Activated naive CD8-positive, alpha-beta T cell (primary cell): Measurements from ENCODE around the gene ARHGAP10.

Experiments used
- H3K27ac Mint-ChIP-seq: one replicate; pipeline ENCODE4 v1.8.0; 2021; ENCODE audit warnings: mixed read lengths
- H3K27me3 Mint-ChIP-seq: one replicate; pipeline ENCODE4 v1.8.0; 2021; ENCODE audit warnings: mixed read lengths
- H3K36me3 Mint-ChIP-seq: one replicate; pipeline ENCODE4 v1.8.0; 2021; ENCODE audit warnings: mixed read lengths
- H3K4me1 Mint-ChIP-seq: one replicate; pipeline ENCODE4 v1.8.0; 2021; ENCODE audit warnings: low read depth, mixed read lengths
- H3K4me3 Mint-ChIP-seq: one replicate; pipeline ENCODE4 v1.8.0; 2021; ENCODE audit warnings: mild to moderate bottlenecking, mixed read lengths
- H3K9me3 Mint-ChIP-seq: one replicate; pipeline ENCODE4 v1.8.0; 2021; ENCODE audit warnings: low read depth, mixed read lengths

Gene ARHGAP10

DNA sequence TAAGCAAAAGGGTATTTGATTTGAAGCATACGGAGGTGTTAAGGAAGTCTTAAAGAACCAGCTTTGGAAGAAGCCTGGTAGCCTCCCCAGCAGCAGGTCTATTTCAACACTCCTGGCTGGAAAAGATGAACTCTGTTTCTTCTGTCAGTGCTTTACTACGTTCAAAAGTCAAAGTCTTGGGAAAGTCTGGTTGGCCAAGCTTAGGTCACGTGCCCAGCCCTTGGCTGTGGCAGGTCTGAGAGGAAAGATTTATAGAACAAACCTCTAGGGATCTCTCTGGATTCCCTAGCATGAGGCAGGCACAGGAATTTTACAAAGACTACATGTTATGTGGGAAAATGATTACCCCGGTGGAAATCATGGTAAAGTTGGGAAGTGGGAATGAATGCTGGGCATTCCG is 8.6 kb upstream of the ARHGAP10 start:
- no peak overlapping the region for H3K27ac Mint-ChIP-seq
- H3K27me3 Mint-ChIP-seq = no peaks in the 10 kb centered on the region
- H3K9me3 Mint-ChIP-seq = no peaks in the 10 kb centered on the region
- no peaks in the 10 kb centered on the region for H3K4me1 Mint-ChIP-seq
- no peak overlapping the region for H3K4me3 Mint-ChIP-seq
- no peaks in the 10 kb centered on the region for H3K36me3 Mint-ChIP-seq

DNA sequence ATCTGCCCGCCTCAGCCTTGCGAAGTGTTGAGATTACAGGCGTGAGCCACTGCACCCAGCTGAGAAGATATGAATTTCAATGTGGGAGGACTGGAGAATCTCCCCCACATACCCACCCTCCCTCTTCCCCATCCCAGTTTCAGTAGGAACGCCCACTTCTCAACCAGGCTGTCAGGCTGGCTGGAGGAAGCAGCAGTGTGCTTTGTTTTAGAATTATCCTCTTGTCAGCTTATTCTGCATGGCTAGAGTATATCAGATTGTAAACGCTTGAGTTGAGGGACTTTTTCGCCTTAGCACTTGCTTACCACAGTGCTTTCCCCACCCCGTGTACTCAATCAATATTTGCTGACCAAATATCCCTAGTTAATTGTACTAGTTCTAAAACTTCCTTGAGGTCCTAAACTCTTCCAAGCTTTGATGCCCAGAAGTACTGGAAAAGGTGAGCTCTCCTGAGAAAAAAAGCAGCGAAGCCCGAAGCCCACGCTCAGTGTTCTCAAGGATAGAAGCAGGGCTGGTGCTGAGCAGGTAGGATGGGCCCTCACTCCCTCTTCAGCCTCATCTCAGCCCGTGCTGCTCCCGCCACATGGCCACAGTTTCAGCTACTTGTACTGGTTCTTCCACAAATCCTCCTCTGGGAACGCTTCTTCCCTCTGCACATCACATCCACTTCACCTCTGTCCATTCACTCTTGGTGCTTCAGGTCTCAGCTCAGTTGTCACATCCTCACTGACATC is 7.3 kb upstream of the ARHGAP10 start:
- H3K4me3 Mint-ChIP-seq = no peak overlapping the region
- no peaks in the 10 kb centered on the region for H3K4me1 Mint-ChIP-seq
- H3K9me3 Mint-ChIP-seq = no peaks in the 10 kb centered on the region
- no peak overlapping the region for H3K27ac Mint-ChIP-seq
- H3K36me3 Mint-ChIP-seq = no peaks in the 10 kb centered on the region
- no peaks in the 10 kb centered on the region for H3K27me3 Mint-ChIP-seq

DNA sequence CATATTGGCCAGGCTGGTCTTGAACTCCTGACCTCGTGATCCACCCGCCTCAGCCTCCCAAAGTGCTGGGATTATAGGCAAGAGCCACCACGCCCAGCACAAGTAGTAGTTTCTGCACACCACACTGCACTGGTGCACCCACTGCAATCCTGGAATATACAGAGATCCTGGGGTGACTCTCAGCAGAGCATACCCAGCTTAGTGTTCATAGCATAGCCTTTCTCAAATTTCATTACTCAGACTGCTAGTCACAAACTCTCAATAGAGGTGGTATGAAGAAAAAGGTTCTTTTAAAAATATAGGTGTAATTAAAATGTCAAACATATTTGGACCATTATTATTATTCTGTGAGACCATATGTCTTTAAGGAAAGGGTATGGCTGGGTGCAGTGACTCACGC is 6.2 kb upstream of the ARHGAP10 start:
- Mint-ChIP-seq H3K36me3 (no peaks in the 10 kb centered on the region), H3K27ac (no peak overlapping the region), H3K4me3 (no peak overlapping the region), H3K9me3 (no peaks in the 10 kb centered on the region), H3K4me1 (peaks cover 4% of the 10 kb centered on the region), H3K27me3 (no peaks in the 10 kb centered on the region)

DNA sequence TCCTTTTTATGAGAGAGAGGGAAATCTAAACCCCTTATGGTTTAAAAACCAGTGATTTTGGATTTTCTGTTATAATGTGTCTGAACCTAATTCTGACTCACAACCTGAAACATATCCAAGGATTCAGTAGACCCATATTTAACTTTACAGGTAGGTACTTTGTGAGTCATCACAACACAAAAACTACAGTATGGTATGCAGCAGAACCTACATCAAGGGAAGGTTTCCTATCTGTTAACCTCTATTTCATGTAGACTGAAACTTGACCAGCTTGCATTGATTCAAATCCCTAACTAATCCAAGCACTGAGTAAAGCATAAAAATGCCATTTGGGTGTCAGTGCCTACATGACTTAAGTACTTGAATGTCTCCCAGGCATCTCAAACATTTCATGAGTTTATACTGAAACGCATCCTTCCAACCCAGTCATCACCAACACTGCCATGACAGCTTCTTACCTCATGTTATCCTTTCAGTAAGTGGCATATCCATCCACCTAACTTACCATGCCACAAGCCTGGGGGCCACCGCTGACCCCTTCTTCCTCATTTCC is 4.3 kb upstream of the ARHGAP10 start:
- no peaks in the 10 kb centered on the region for H3K9me3 Mint-ChIP-seq
- H3K27me3 Mint-ChIP-seq = no peaks in the 10 kb centered on the region
- H3K4me1 Mint-ChIP-seq = peaks cover 13% of the 10 kb centered on the region
- no peak overlapping the region for H3K27ac Mint-ChIP-seq
- H3K4me3 Mint-ChIP-seq = no peak overlapping the region
- no peaks in the 10 kb centered on the region for H3K36me3 Mint-ChIP-seq

DNA sequence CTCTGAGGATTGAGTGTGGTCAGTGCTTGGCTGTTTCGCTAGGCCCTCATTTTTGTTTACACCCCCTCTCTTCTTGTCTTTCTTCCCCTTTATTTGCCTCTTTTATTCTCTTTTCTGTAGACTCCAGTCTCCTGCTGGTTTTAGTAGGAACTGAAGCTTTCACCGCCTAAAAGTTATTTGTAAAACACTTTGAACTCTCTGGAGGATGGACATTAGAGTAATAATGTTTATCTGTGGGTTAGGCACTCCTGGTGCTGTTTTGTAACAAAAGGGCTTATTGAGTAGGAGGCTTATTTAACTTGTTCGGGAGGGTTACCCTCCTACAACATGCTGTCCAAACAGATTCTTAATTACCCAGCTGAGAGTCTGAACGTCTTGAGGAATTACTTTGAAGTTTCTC is 1.6 kb upstream of the ARHGAP10 start:
- Mint-ChIP-seq H3K4me3 (peak overlapping the region; percentile 61), H3K4me1 (peaks cover 36% of the 10 kb centered on the region), H3K27me3 (peaks cover 4% of the 10 kb centered on the region), H3K9me3 (no peaks in the 10 kb centered on the region), H3K27ac (no peak overlapping the region), H3K36me3 (peaks cover 2% of the 10 kb centered on the region)

DNA sequence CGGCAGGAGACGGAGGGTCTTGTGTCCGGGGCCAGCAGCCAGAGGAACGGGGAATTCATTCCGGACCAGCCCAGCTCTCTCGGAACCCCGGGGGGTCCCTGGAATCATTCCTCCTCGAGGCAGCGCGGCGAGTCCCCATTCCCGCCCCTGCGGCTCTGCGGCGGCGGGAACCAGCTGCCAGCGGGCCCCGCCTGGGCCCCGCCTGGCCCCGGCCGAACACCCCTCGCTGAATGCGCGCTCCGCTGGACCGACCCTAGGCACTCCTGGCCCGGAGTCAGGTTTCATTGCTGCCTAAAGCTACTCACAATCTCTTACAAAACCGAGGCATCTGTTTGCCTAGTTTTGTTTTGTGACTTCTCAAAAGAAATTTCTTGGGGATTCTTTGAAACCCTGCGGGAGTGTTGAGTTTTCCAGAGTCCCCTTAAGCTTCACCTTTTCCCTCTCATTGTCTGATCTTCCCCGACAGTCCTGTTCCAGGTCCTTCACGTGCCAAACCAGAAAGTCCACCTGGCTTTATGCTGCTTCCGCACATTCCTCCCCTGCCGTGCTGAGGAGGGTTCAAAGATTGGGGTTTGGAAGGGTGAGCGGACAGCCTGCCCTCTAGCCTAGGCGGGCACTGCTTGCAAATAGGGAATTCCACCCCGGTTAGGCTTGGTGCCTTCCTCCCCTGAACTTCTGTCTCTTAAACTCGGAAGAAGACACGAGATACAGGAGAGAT is 789 bp downstream of the ARHGAP10 start:
- Mint-ChIP-seq H3K36me3 (peaks cover 4% of the 10 kb centered on the region), H3K27ac (peak overlapping the region; percentile 87), H3K27me3 (peaks cover 6% of the 10 kb centered on the region), H3K4me3 (peak overlapping the region; percentile 95), H3K4me1 (peaks cover 41% of the 10 kb centered on the region), H3K9me3 (no peaks in the 10 kb centered on the region)

DNA sequence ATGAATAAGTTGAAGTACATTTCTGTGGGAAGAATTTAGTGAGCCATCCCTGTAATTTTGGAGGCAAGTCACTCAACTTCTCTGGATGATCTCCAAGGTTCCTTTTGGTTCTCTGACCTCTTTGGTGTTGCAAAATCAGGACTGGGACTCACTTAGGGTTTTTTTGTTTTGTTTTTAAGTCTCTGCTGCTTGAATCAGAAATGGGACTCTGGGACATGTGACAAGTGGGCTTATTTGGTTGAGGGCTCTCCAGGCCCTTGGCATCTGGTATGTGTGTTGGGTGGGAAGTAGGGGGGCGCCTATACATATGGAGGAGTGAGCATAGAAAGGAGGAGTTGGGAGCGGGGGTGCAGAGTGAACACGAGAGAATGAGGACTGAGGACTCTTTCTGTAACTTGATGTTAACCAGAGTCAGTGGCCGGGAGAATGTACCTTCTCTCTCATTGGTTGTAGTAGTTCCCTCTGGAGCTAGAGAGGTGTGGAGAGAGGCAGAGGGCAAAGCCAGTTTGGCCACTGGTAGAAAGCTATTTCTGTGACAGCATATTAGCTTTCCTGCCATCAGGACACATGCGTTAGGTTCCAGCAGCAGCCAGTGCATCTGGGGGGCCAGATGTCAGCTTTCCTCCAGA is 1.9 kb downstream of the ARHGAP10 start:
- Mint-ChIP-seq H3K27me3 (peaks cover 6% of the 10 kb centered on the region), H3K36me3 (peaks cover 4% of the 10 kb centered on the region), H3K4me1 (peaks cover 41% of the 10 kb centered on the region), H3K9me3 (no peaks in the 10 kb centered on the region), H3K4me3 (peak overlapping the region; percentile 95), H3K27ac (no peak overlapping the region)

DNA sequence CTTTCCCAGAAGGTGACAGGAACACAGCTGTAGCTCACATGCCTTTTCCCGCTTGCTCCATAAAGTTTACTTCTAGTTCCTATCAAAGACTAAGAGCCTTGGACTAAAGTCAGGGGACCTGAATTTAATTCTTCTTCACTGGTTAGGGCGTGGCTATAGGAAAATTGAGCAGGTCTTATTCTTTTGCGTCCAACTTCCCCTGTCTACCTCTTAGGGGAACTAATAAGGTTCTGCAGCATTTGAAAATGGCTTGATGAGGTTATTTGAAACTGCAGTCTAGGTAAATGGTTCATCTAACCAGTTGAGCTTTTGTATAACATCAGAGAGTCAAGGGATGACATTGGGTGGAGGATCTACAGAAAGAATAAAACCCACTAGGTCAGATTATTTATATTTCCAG is 2.6 kb downstream of the ARHGAP10 start:
- Mint-ChIP-seq H3K9me3 (no peaks in the 10 kb centered on the region), H3K4me1 (peaks cover 41% of the 10 kb centered on the region), H3K27ac (no peak overlapping the region), H3K36me3 (peaks cover 4% of the 10 kb centered on the region), H3K4me3 (no peak overlapping the region), H3K27me3 (peaks cover 6% of the 10 kb centered on the region)

DNA sequence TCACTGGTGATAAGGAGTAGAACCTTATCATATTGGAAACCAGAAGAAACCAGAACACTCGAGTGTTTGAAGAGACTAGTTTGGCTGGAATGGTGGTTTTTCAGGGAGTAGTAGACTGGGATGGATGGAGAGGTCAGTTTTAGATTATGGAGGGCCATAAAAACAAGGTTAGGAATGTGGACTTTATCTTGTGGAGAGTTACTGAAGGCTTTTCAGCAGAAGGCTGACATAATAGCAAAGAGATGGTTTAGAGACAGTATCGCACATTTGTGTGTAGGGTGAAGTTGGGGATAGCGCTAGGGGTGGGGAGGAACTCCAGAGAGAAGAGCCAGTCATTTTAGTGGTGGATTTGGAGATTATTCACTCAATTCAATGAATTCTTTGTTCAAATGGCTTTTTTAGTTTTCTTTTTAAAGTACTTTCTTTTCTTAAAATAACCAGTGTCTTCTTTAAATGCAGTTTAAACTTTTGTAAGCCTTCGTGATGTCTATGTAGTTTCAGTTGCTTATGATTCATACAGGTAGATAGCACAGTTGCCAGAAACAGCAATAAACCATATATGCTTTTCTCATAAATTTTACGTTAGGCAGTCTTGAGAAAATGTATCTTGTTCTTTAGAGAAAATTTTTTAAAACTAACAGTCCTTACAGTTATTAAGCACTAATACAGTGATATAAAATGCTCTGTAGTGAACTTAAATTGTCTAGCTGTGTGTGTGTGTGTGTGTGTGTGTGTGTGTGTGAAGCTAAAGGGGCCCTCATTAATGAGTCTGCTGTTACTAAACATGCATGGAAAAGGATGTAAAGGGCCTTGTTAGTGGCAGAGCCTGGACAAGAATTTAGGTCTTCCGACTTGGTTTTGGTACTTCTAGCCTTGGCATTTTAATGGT is 3.8 kb downstream of the ARHGAP10 start:
- Mint-ChIP-seq H3K36me3 (peaks cover 4% of the 10 kb centered on the region), H3K9me3 (no peaks in the 10 kb centered on the region), H3K27ac (peak overlapping the region; percentile 10), H3K4me1 (peaks cover 37% of the 10 kb centered on the region), H3K27me3 (peaks cover 6% of the 10 kb centered on the region), H3K4me3 (no peak overlapping the region)

DNA sequence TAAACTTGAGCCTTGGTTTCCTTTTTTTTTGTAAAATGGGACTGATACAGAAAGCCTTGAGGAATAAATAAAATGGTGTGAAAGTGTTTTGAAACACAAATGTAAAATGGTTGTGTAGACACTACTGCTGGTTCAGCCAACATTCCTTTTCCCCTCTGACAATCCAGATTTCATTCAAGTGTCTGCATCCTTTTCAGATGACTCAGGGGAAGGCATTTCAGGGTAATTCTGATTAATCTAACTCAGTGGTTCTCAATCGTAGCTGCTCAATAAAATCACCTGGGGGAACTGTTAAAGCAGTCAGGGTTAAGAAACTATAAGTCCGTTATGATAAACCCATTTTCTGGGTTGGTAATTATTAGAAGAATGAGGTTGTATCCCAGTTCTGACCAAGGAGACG is 4.6 kb downstream of the ARHGAP10 start:
- no peaks in the 10 kb centered on the region for H3K9me3 Mint-ChIP-seq
- peaks cover 30% of the 10 kb centered on the region for H3K4me1 Mint-ChIP-seq
- H3K36me3 Mint-ChIP-seq = peaks cover 4% of the 10 kb centered on the region
- H3K4me3 Mint-ChIP-seq = no peak overlapping the region
- H3K27me3 Mint-ChIP-seq = peaks cover 6% of the 10 kb centered on the region
- no peak overlapping the region for H3K27ac Mint-ChIP-seq

DNA sequence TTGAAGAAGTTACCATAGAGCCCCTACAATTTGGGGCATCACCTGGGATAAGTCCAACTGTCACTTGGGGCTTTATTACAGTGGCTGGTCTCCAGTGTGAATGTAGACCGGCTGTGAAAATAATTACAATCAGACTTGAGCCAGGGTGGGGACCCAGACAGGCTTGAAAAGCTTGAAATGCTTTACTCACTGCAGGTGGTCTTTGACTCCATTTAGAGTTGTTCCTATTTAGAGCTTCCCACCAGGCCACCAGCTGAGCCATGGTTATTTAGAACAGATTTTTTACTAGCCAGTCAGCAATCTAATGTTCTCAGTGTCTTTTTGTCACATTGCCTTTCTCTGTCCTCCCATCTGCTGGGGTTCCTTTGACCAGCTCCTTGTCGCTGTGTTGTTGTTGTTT is 5.7 kb downstream of the ARHGAP10 start:
- Mint-ChIP-seq H3K4me1 (peaks cover 32% of the 10 kb centered on the region), H3K27ac (no peak overlapping the region), H3K4me3 (no peak overlapping the region), H3K27me3 (peaks cover 6% of the 10 kb centered on the region), H3K36me3 (peaks cover 4% of the 10 kb centered on the region), H3K9me3 (no peaks in the 10 kb centered on the region)

DNA sequence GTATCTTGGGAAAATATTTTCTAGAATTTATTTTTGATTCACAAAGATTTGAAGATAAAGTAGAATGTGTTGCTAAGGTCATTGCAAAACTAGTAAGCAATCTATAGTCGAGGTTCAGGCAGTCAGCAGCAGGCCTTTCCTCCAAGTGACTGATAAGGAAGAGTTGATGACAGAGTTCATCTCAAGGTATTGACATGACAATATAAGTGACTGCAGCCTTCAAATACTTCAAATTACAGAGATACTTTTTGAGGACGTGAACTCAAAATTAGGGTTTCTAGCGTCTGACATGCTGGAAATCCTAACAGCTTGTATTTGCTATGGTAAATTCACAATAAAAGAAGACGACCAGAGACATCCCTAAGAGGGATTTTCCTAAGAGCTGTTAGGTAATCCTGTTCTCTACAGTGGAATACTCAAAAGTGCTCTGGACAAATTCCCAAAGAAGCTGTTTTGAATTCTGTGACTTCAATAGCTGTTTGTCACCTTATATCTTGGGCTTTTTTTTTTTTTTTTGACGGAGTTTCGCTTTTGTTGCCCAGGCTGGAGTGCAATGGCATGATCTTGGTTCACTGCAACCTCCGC is 7.4 kb downstream of the ARHGAP10 start:
- Mint-ChIP-seq H3K27me3 (peaks cover 4% of the 10 kb centered on the region), H3K36me3 (peaks cover 8% of the 10 kb centered on the region), H3K9me3 (no peaks in the 10 kb centered on the region), H3K27ac (no peak overlapping the region), H3K4me3 (no peak overlapping the region), H3K4me1 (peaks cover 18% of the 10 kb centered on the region)

DNA sequence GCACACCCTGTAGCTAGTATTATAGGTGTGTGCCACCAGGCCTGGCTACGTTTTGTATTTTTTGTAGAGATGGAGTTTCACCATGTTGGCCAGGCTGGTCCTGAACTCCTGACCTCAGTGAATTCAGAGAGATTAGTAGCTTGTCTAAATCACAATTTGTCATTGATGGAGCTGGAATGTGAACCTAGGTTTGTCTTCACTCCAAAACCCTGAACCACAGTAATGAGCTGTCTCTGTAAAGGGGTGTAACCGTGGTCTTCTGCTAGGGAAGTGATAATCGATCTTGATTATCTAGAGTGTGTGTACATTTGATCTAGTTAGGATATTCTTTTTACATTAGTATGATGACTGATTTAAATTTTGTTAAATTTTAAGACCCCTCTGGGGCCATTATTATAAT is 8.3 kb downstream of the ARHGAP10 start:
- H3K4me3 Mint-ChIP-seq = no peak overlapping the region
- H3K27ac Mint-ChIP-seq = no peak overlapping the region
- H3K9me3 Mint-ChIP-seq = no peaks in the 10 kb centered on the region
- H3K4me1 Mint-ChIP-seq = peaks cover 11% of the 10 kb centered on the region
- peaks cover 13% of the 10 kb centered on the region for H3K36me3 Mint-ChIP-seq
- peaks cover 3% of the 10 kb centered on the region for H3K27me3 Mint-ChIP-seq

DNA sequence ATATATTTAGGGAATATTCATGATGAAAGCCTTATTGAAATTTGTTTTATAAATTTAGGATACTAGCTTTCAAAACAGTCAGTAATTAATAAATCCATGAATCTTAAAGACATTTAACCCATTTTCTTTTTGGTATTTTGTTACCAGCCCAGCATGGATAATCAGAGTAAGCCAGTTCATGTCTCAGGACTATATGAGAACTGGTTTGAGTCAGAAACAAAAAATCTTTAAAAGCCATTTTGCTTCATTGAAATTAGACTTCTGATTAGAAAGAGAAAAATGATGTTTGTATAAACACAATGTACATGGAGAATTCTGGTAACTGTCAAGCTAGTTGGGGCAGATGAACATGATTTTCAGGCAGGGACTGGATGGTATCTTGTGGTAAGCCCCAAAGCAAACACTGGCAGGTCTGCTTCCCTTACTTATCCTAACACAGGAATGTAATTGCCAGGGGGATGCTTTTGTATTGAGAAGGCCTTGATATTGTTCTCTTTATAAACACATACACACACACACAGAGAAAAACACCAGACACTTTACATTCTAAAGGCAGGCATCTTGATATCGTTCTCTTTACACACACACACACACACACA is 9.4 kb downstream of the ARHGAP10 start:
- H3K4me3 Mint-ChIP-seq = no peak overlapping the region
- H3K4me1 Mint-ChIP-seq = peaks cover 7% of the 10 kb centered on the region
- no peaks in the 10 kb centered on the region for H3K27me3 Mint-ChIP-seq
- H3K27ac Mint-ChIP-seq = no peak overlapping the region
- H3K36me3 Mint-ChIP-seq = peaks cover 10% of the 10 kb centered on the region
- no peaks in the 10 kb centered on the region for H3K9me3 Mint-ChIP-seq
